ENCODE results near the gene ZNF689. TPM values are rescaled to one million over a fixed set of nuclear protein-coding genes. Genes with fewer than 3 reads are reported as not detected.

Gene ZNF689
- total RNA-seq (2021; ENCODE audit: unreplicated experiment) (10.3 TPM), Bru-seq, nascent RNA (percentile 70 among the genes with signal in this experiment), BruChase-seq, experiment 1, labeled RNA remaining after a 6-hour chase (percentile 54 among the genes with signal in this experiment), BruChase-seq, experiment 2, labeled RNA remaining after a 2-hour chase (percentile 82 among the genes with signal in this experiment)
- 6.1 and 7.3 TPM in 2 replicates for polyA plus RNA-seq (2012)
- long read RNA-seq, transcript ZNF689-201 (3 exons, 3,547 nt): major isoform, 10 of 26 reads
- long read RNA-seq, partial matches to known transcripts: 13 of 26 reads
- long read RNA-seq, other reads (novel, unspliced or antisense): 1 of 26 reads

GRCh38 chr16:30609926-30610839 lies at the start of gene ZNF689:
Gene ZNF689, minus strand, starts transcription at chr16:30610389. Its CDS starts 348 bp downstream, at chr16:30610041.
- Histone ChIP-seq H4K20me1 (ENCODE audit: insufficient read depth) (no peaks in the 10 kb centered on the region), H3K9me2 (ENCODE audit: insufficient read depth) (no peaks in the 10 kb centered on the region), H3K27ac (ENCODE audit: low read depth, low read length) (peak within 1 kb of the TSS; percentile 97), H2AFZ (ENCODE audit: low read depth, low read length, poor library complexity, severe bottlenecking) (no peak within 1 kb of the TSS), H3K79me2 (ENCODE audit: insufficient read depth, low read length) (peaks cover 16% of the 10 kb centered on the region), H3K4me2 (ENCODE audit: low read length) (peak within 1 kb of the TSS; percentile 90), H3K9me3 (ENCODE audit: control insufficient read depth in 1 of 2, insufficient read depth in 1 of 2, low read depth in 1 of 2, low read length in 2 of 2) (no peaks in the 10 kb centered on the region), H3K27me3 (ENCODE audit: insufficient read depth, low read length) (no peaks in the 10 kb centered on the region), H3K36me3 (ENCODE audit: control insufficient read depth in 1 of 2, insufficient read depth in 2 of 2, low read length in 2 of 2) (peaks cover 2 to 3% of the 10 kb centered on the region in 2 experiments; a peak in 2 of 4 replicates), H3K9ac (ENCODE audit: low read length) (peak within 1 kb of the TSS; percentile 95), H3K4me1 (ENCODE audit: control insufficient read depth in 1 of 2, insufficient read depth in 2 of 2, low read length in 2 of 2) (peaks cover 12 to 19% of the 10 kb centered on the region in 2 experiments; a peak in 2 of 4 replicates), H3K4me3 (replicated peaks in 1 of 2; ENCODE audit: low read depth in 1 of 2, low read length in 2 of 2) (peak within 1 kb of the TSS; percentile 85 to 95)
- RAD21 ChIA-PET (ENCODE audit: low non-redundant PET in 1 of 2, low total read pairs in 2 of 2, uncharacterized antibody in 2 of 2, unreplicated experiment in 2 of 2): interaction anchor here in 1 of 2 experiments (0.7 kb wide), 1 partner anchor 12 kb away, joined by 3 read pairs; no protein-coding TSS in a partner anchor
- POLR2A ChIA-PET: interaction anchor here (0.9 to 2.0 kb wide), 5 partner anchors 11 to 180 kb away, joined by 4 to 14 read pairs (median 4); partner anchors contain the start of genes DCTPP1 and SEPHS2
- peak; percentile 80 for TF ChIP-seq TCF7L2 (IDR thresholded peaks at IDR 0.05; ENCODE audit: borderline replicate concordance, extremely low read depth, insufficient read depth, insufficient read length)
- TF ChIP-seq SIN3A (IDR thresholded peaks at IDR 0.05; ENCODE audit: low read depth): peak; percentile 37; the same call in 1 of the 2 replicates
- no peak for TF ChIP-seq RAD21 (IDR thresholded peaks at IDR 0.05; ENCODE audit: low read depth)
- no peak for TF ChIP-seq CTCF (IDR thresholded peaks at IDR 0.05 in 2 of 3, conservative IDR thresholded peaks at IDR 0.05 in 1 of 3; ENCODE audit: borderline replicate concordance in 1 of 3, insufficient read depth in 1 of 3, low read depth in 2 of 3, low read length in 2 of 3)
- TF ChIP-seq SP1 (IDR thresholded peaks at IDR 0.05; ENCODE audit: low read depth): peak; percentile 100
- TF ChIP-seq EGR1 (IDR thresholded peaks at IDR 0.05; ENCODE audit: low read depth): peak; percentile 57
- no peak for TF ChIP-seq JUND (IDR thresholded peaks at IDR 0.05)
- TF ChIP-seq MAX (IDR thresholded peaks at IDR 0.05): peak; percentile 53; the same call in 1 of the 2 replicates
- TF ChIP-seq FOSL1 (IDR thresholded peaks at IDR 0.05; ENCODE audit: low read depth): no peak
- peak; percentile 76 for TF ChIP-seq POLR2AphosphoS5 (IDR thresholded peaks at IDR 0.05; ENCODE audit: low read depth, low read length)
- peak; percentile 60; the same call in 1 of the 2 replicates for TF ChIP-seq ELF1 (IDR thresholded peaks at IDR 0.05; ENCODE audit: borderline replicate concordance, low read depth)
- TF ChIP-seq, protein P1, sequence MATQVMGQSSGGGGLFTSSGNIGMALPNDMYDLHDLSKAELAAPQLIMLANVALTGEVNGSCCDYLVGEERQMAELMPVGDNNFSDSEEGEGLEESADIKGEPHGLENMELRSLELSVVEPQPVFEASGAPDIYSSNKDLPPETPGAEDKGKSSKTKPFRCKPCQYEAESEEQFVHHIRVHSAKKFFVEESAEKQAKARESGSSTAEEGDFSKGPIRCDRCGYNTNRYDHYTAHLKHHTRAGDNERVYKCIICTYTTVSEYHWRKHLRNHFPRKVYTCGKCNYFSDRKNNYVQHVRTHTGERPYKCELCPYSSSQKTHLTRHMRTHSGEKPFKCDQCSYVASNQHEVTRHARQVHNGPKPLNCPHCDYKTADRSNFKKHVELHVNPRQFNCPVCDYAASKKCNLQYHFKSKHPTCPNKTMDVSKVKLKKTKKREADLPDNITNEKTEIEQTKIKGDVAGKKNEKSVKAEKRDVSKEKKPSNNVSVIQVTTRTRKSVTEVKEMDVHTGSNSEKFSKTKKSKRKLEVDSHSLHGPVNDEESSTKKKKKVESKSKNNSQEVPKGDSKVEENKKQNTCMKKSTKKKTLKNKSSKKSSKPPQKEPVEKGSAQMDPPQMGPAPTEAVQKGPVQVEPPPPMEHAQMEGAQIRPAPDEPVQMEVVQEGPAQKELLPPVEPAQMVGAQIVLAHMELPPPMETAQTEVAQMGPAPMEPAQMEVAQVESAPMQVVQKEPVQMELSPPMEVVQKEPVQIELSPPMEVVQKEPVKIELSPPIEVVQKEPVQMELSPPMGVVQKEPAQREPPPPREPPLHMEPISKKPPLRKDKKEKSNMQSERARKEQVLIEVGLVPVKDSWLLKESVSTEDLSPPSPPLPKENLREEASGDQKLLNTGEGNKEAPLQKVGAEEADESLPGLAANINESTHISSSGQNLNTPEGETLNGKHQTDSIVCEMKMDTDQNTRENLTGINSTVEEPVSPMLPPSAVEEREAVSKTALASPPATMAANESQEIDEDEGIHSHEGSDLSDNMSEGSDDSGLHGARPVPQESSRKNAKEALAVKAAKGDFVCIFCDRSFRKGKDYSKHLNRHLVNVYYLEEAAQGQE (IDR thresholded peaks at IDR 0.05; ENCODE audit: low read depth): no peak
- peak; percentile 99 for TF ChIP-seq ZFX (IDR thresholded peaks at IDR 0.05)
- TF ChIP-seq YY1 (IDR thresholded peaks at IDR 0.05; ENCODE audit: extremely low read depth, insufficient replicate concordance, low read depth, low read length): peak; percentile 100
- no peak for TF ChIP-seq EZH2phosphoT487 (IDR thresholded peaks at IDR 0.05; ENCODE audit: borderline replicate concordance)
- intact Hi-C loops (cut with micrococcal nuclease): no loop called here
- ATAC-seq (peak; percentile 81), DNase-seq (ENCODE audit: low read depth, low spot score) (peak; percentile 97)
- CTCF ChIA-PET: interaction anchor here (1.2 to 1.3 kb wide), 3 partner anchors 12 to 200 kb away, joined by 3 to 11 read pairs (median 7); partner anchors contain the start of gene DCTPP1
- BruUV-seq (replicated peaks): TSS peak; percentile 80
